Measurements from ENCODE around the gene AKT2.

AKT2 gene

DNA sequence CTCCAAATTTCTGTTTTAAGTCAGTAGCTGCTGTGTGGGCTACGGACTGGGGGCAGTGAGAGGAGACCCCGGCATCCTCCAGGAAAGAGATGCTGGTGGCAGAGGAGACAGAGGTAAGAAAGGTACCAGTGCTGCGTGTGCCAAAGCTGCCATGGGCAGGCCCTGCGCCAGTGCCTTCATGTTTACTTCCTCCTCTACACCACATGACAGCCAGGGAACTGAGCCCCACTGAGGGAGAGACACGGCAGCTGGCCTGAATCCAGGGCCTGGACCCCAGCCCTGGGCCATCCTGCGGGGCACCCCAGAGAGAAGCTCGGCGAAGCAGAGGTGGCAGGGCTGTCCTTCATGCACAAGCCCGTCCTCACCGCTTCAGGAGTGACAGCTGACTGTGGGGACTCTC lies 35.9 kb downstream of the AKT2 start:
- no peak for DNase-seq

DNA sequence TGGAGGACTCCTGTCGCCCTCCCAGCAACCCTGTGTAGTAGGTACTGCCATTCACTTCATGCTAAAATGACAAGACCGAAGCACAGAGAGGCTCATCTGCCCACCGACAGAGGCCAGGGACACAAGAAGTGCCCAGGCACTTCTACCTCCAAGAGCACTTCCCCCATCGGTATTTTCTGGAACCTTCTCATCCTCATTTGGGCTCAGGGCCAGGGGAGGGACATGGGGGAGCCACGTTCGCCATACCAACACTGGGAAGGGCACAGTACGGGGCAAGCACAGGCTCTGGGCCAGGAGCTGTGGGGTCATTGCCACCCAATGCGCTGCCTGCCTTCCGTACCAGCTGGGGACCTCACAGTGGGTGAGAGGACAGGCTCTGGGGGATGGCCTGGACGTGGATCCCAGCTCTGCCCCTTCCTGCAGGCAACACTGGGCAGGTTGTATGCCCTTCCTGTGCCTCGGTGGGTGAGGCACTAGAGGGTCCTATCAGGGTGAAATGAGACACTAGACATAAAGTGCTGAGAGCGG lies 37.3 kb downstream of the AKT2 start:
- DNase-seq: no peak

DNA sequence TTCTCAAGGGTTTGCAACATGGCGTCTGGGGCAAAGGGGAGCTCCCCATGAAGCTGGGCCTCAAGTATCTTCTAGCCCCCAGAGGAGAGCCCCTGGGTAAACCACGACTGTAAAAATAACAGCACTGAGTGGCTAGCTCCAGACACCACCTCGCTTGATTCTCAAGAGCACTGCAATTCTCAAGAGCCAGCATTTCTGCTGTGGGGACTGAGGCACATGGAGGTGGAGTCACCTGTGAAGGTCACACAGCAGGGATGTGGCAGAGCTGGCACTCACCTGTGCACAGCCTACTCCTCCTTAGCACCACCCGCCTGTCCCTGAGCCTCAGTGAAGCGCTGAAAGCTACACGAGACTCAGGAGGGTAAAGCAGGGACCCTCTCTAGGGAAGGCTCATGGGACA lies 38.0 kb downstream of the AKT2 start:
- no peak for DNase-seq

DNA sequence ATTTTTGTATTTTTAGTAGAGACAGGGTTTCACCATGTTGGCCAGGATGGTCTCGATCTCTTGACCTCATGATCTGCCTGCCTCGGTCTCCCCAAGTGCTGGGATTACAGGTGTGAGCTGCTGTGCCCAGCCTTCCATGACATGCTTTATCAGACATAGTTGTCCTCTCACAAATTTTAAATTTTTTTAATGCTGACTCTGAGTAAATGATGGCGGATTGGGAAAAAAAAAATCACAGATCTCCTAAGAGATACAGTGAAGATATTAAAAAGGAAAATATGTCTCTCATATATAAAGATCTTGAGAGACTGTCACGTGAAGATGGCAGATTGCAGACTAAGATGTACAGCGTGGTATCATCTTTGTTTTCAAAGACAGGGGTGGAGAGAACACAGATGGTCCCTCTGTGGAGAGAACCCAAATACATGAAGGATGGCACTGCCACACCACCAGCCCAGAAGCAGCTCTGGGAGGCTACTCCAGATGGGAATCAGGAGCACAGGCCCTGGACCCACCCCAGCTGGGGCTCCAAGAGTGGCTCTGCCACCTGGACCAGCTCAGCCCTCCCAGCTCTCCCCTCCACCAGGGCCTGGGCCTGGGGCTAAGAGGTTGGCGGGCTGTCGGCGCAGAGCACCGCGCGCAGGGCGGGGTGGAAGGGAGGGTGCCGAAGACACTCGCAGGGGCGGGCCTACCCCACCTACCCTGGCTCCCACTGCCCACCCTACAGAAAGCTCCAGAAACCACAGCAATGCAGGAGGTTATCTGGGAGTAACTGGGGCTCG lies 38.7 kb downstream of the AKT2 start:
- DNase-seq: no peak

DNA sequence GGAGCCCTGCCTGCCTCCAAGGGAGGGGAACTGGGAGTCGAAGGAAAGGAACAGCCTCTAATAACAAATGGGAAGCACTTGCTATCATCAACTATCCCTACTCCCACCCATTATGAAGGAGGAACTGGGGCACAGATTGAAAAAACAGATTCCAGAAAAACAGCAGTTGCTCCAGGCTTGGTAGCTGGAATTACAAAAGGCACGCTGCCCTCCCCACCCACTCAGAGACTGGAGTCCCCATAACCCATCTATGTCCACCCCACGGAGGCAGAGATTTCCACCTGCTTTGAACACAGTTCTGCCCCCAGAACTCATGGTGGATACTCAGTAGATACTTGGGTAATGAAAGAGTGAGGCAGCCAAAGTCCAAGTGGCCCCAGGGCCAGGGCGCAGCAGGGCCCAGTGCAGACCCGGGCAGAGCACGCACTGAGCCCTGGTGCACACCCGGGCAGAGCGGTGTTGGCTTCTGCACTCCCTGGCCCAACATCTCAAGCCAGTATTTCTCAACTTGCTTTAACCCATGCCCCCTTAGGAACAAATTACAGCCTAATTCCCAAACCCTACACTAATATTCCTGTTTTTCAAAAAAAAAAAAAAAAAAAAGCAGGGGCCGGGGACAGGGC lies 39.5 kb downstream of the AKT2 start:
- no peak for DNase-seq

DNA sequence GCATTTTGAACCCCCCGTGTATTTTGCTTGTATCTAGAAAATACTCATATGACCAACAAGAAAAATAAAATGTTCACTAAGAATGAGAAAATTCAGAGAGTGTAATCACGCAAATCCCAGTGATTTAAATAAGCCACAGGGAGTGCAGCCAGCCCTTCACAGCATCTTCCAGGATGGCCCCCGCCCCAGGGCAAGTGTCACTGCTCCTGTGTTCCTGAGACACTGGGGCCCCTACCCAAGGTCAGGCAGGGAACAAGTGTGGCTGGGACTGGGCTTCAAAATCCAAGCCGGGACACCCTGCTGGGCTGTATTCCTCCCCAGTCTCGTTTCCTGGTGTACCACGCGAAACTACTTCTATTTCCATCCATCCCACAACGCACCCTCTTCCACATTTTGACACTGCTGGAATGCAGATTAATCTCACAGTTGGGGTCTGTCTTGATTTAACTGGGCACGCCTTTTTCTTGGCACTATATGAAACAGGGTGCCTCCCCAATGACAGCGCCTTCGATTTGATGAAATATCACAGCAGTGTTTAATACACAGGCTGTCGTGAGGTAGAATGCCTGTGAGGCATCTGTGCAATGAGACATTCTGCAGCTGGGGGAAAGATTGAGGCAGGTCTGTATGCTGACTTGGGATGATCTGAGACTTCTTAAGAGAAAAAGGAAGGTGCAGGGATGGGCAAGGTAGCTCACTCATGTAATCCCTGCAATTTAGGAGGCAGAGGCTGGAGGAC lies 40.4 kb downstream of the AKT2 start:
- DNase-seq: no peak

DNA sequence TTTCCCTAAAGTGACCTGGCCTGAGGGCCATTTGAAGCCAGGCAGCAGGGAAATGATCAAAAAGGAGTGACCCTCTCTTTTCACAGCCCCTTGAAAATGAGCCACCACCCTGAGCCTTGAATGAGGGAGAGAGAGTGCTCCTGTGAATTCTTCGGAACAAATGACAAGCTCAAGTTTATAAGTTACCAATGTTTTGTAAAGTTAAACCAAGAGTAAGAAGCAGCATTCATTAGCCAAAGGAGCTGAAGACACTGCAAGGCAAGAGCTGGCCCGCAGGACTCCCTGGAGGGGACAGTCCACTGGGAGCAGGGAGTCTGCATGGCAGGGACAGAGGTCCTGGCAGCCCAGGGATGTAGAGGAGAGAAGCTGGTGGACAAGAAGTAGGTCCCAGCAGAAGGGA lies 42.0 kb downstream of the AKT2 start:
- no peak for DNase-seq

DNA sequence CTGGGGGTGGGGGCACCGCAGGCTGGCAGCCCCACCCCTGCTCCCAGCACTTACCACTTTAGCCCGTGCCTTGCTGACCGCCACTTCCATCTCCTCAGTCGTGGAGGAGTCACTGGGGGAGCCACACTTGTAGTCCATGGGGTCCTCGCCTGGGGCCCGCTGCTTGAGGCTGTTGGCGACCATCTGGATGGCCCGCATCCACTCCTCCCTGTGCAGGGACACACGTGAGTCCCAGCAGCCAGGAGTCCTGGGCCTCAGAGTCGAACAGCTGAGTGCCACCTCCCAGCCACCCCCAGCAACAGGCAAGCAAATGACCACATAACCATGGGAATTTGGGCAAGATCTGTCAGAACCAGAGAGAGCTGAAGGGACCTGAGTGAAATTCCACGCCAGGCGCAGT lies 42.7 kb downstream of the AKT2 start:
- no peak for DNase-seq

DNA sequence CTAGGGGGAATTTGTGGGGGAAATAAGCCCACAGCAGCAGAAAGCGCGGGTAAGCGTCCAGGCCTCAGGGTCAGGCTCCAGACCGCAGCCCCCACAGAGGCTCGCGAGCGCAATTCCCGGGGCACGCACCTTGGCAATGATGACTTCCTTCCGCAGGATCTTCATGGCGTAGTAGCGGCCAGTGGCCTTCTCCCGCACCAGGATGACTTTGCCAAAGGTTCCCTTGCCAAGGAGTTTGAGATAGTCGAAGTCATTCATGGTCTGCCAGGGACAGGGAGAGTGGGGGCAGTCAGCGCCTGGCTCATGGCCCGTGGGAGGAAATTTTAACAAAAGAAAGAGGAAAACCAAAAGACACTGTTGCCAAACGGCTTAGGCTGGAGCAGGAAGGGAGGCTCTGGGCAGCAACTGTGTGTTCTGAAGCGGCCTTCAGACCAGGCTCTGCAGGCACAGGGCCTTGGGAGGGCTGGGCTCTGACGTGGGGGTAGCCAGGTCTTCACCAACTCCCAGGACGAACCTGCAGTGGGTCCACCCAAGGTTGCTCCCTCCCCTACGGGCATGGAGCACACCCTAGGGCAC lies 43.2 kb downstream of the AKT2 start:
- DNase-seq: no peak

DNA sequence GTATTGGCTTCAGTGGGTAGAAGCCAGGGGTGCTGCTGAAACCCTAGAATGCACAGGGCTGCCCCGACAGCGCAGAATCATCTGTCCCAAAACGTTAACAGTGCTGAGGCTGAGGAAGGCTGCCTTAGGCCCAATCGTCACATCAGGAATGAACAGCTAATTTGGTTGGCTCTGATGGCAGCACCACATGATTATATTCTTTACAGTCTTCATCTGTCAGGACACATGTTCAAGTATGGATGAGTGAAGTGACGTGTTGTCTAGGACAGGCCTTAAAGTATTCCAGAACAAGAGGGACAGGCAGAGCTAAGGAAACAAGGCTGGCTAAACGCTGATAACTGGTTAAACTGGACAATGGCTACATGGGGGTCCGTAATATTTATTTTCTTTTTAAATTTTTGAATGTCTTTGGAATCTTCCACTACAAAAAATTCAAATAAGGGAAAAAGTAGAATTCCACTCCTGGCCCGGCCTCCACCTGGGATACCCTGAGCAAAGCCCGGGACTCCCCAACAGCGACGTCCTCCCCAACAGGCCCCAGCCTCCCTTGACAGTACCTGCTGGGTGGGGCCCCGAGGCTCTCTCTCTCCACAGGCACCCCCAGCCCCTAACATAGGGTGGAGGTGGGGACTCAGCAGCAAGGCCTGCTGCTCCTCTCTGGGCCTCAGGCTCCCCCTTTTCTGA lies 43.9 kb downstream of the AKT2 start:
- no peak for DNase-seq

DNA sequence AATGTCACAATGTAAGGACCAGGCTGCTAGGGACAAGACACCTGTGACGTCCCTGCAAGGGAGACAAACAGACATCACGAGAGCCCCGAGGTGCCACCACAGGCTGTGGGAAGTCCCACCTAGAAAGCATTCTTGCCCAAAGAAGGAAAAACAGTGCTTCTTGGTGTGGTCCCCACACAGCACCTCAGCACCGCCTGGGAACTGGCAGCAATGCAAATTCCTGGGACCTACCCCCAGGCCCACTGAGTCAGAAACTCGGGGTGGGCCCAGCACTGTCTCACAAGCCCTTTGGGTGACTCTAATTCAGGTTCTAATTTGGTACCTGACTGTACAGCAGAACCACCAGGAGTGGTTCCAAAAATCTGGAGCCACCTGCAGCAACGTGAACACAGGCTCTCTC lies 44.8 kb downstream of the AKT2 start:
- no peak for DNase-seq

DNA sequence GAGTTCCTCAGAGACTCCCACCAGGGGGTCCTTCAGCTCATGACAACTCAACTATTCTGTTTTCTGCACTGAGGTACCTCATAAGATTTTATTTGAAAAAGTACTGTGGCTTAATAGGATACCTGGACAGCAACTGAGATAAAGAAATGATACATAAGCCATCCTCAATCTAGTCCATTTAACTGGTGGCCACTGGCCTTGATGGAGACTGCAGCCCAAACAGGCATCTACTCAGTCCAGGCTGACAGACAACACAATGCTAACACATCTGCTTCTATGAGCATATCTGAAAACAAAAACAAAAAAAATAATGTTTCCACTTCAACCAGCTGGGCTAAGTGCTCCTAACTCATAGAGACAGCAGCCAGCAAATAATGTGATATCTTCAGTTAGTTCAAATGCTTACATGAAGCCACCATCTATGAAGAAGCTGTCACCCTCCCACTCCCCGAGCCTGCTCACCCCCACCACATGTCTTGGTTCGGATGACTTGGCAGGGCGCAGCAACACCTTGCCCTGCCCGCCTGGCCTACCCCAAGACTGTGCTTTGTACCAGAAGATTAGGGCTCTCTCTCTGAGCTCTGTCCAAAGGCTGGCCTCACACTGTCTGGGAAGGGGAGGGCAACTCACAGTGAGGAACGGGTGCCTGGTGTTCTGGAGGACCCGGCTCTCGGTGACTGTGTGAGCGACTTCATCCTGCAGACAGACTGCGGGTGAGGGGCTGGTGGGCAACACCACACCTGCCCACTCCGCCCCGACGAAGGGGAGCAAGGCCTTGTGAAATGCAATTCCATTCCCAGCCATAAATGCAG lies 45.5 kb downstream of the AKT2 start:
- DNase-seq: no peak

DNA sequence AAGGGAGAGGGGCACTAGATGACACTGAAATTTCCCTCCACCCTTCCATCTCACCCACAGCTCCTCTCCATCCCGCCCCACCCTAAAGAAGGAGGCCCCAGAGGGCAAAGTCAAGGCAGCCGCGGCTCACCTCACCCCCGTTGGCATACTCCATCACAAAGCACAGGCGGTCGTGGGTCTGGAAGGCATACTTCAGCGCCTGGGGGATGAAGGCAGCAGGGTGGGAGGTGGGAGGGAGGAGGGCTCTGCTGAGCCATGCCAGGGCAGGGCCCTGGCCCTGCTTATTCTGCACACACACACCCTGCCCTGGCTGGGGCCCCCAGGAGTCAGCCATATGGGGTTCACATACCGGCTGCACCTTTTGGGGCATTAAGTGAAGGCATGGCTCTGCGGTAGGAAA lies 46.4 kb downstream of the AKT2 start:
- no peak for DNase-seq

DNA sequence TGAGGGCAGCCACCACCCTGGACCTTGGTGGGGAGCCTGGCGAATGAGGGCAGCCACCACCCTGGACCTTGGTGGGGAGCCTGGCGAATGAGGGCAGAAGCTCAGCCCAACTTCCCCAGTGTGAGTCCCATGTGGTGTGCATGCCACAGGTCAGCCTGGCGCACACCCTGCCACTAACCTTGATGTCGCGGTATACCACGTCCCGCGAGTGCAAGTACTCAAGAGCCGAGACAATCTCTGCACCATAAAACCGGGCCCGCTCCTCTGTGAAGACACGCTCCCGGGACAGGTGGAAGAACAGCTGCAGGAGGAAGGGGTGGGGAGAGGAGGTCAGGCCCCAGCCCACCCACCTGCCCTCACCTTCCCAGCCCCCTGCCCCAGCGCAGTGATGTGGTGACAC lies 47.4 kb downstream of the AKT2 start:
- no peak for DNase-seq

DNA sequence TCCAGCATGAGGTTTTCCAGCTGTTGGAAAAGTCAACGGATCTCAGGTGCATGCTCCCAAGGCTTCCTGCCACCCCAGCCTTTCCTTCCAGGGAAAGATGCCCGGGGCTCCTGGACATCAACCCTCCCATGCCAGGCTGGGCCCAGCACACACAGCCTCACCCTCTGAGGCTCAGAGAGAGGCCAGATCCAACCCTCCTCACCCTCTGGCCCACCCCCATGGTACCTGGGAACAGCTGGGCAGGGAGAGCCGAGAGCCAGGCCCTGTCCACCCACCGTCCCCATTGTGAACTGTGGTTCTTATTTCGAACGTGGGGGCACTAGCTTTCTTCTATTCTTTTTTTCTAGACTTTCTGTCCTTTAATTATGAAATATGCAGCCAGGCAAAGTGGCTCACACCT lies 48.8 kb downstream of the AKT2 start:
- DNase-seq: no peak

DNA sequence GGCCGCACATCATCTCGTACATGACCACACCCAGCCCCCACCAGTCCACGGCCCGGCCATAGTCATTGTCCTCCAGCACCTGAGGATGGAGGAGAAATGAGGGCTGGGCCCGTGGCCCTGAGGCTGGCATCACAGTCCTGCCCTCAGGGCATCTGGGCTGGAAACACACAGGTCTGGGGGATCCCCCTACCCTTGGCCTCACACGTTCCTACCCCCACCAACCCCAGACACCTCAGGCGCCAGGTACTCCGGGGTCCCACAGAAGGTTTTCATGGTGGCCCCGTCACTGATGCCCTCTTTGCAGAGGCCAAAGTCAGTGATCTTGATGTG lies 49.2 kb downstream of the AKT2 start:
- no peak for DNase-seq

DNA sequence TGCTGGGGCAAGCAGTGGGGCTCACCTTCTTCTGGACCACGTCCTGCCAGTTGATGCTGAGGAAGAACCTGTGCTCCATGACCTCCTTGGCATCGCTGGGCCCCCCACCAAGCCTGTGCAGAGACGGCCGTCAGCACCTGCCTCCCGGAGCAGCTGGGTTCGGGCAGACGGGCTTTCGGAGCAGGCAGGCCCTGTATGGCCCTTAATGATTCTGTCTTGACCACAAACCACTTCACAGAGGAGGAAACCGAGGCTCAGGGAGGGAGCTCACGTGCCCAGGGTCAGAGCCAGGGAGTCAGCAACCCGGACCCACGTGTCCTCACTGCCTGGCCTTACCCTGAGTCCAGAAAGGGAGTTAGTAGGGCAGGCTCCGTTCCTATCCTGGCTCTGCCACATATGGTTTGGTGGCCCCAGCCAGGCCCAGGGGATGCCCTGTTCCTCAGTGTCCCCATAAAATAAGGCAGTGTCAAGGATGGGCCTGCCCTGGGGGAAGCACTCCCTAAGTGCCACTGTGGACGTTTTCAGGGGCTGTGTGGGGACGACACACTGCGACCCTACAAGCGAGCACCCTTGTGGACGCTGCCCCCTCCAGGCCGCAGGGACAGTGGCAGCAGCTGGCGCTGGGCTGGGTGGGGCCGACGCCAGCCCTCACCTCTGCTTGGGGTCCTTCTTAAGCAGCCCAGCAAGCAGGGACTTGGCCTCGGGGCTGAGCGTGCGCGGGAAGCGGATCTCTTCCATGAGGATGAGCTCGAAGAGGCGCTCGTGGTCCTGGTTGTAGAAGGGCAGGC lies 49.7 kb downstream of the AKT2 start:
- DNase-seq: no peak

DNA sequence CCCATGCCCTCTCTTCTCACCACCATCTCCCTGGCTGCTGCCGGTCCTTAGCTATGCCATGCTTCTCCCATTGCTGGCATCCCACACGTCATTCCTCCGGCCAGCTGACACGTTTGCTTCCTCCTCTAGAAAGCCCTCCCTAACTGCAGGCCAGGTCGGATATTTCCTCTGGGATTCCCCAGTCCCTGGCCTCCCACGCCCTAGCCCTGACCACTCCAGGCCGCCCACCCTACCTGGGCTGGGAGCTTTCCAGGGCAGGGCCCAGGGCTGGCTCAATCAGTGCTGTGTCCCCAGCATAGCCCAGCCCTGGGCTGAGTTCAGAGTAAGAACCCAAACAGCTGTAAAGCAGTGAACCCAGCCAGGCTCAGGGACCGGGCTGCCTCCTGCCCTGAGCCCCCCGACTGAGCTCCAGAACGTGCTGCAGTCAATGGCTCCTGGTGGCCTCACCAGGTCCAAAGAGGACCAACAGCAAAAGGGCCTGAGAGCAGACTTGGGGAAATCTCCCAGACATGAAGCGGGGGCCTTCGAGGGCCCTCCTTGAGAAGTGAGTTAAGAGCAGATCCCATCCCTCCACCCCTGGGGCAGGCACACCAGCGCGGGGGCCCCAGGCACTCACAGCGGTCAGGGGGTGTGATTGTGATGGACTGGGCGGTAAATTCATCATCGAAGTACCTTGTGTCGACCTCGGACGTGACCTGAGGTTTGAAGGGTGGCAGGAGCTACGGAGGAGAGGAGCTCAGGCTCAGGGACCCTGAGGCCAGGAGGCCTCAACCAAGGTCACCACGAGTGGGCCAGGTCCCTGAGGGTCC lies 50.5 kb downstream of the AKT2 start:
- DNase-seq: no peak

DNA sequence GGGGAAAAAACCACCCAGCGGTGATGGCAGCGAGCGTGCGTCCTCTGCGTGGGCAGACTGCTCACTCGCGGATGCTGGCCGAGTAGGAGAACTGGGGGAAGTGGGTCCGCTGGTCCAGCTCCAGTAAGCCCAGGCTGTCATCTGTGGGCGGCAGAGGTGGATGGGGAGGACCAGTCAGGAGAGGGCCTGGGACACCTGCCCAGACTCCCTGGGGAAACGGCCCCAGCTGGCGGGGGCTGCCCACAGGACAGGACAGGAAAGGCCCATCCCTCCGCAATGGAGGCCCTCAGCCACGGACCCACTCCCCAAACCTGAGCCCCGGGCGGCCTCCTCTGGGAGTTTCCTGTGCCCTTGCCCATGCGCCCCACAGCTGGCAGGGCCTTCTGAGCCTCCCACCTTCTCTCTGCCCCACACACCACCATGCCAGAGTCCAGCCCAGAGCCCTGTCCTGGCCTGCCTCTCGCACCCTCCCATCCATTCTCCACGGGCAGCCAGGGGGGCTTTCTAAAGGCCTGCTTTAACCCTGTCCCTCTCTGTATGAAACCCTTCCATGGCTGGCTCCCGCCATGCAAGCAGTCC lies 51.2 kb downstream of the AKT2 start:
- DNase-seq: no peak
